Eye (tissue), 1 donor: ENCODE results near the gene TRIM28.
"Not testable (repeated sequence)": the region's sequence is repeated elsewhere in the genome, so short reads cannot be mapped to it uniquely, and the experiment has no call there.

Experiments used
- DNase-seq: peaks from one replicate; pipeline ENCODE4 v3.0.0-alpha.2; 2015

Gene TRIM28

GRCh38 chr19:58561373-58562121, 17.7 kb downstream of the TRIM28 start:
- DNase-seq, result no peak

GRCh38 chr19:58562122-58563033, 18.5 kb downstream of the TRIM28 start:
- DNase-seq, result peak; percentile 75

- peak; percentile 71 for DNase-seq
Measured at GRCh38 chr19:58563034-58563573, 19.2 kb downstream of the TRIM28 start.

GRCh38 chr19:58563823-58564222, 20.0 kb downstream of the TRIM28 start:
- no peak for DNase-seq

- DNase-seq, result no peak
Measured at GRCh38 chr19:58566989-58567388, 23.1 kb downstream of the TRIM28 start.

GRCh38 chr19:58568453-58569130, 24.7 kb downstream of the TRIM28 start:
- DNase-seq, result no peak

GRCh38 chr19:58569191-58569942, 25.5 kb downstream of the TRIM28 start:
- DNase-seq, result no peak

GRCh38 chr19:58569943-58570670, 26.2 kb downstream of the TRIM28 start:
- no peak for DNase-seq

GRCh38 chr19:58570770-58571574, 27.1 kb downstream of the TRIM28 start:
- no peak for DNase-seq

GRCh38 chr19:58571575-58571947, 27.7 kb downstream of the TRIM28 start:
- DNase-seq, result no peak

- no peak for DNase-seq
Measured at GRCh38 chr19:58572026-58572817, 28.4 kb downstream of the TRIM28 start.

- DNase-seq, result peak; percentile 100
Measured at GRCh38 chr19:58572818-58573657, 29.2 kb downstream of the TRIM28 start, which contains the start of gene MZF1. Gene MZF1 (minus strand): TSS chr19:58573335. CDS start chr19:58571389, 1,946 bp downstream.

- DNase-seq, result no peak
Measured at GRCh38 chr19:58573658-58574164, 29.8 kb downstream of the TRIM28 start.

- DNase-seq, result peak; percentile 98
Measured at GRCh38 chr19:58575183-58576041, 31.5 kb downstream of the TRIM28 start.

GRCh38 chr19:58577581-58577980, 33.7 kb downstream of the TRIM28 start:
- not testable (repeated sequence) for DNase-seq

GRCh38 chr19:58578012-58578925, 34.4 kb downstream of the TRIM28 start:
- DNase-seq, result no peak
